Sigmoid colon (tissue), 3 donors: ENCODE results near the gene MAPRE2.

Experiments
- POLR2A ChIP-seq, 2 donors: fragments of 450-650 bp; IDR thresholded peaks; one replicate each; pipeline ENCODE4 v1.6.1; 2016; ENCODE audit warnings: antibody characterized with exemption in 2 of 2, mild to moderate bottlenecking in 2 of 2, moderate library complexity in 2 of 2
- TF ChIP-seq, protein P1 (sequence below), 4 experiments: fragments of 450-650 bp in 3 of 4; fragments of 200-600 bp in 1 of 4; IDR thresholded peaks; one replicate each; pipeline ENCODE4 v1.5.1; 2016 to 2019; ENCODE audit warnings: antibody characterized with exemption in 4 of 4, mild to moderate bottlenecking in 3 of 4, moderate library complexity in 2 of 4

DNA sequence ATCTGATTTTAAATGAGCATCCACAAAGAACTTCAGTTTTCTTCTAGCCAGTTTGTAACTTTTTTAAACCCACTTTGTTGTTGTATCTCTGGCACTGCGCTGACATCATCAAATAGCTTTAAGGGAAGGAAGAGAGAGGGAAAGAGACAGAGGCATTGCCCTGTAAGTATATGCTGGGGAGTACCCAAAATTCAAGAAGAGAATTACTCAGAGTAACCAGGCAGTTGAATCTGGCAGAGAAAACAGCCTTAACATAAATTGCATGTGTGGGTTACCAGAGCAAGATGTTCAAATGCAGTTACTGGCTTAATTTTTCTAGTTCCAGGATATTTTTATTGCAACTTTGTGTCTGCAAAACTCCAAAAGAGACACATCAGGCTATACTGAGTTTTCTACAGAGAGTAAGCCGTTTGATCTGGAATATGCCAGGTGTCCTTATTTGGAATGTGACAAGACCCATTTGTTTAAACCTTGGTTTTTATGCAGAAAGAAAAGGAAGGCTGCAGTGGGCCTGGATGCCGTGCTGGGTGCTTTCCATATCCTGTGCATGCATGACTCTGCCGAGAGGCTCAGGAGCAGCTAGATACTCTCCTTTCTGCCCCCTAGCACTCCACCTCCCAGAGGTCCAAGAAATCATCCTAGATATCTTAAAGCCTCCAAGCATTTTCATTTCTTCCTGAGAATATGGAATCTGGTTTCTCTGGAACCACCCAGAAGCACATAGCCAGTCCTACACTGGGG, 93.7 kb downstream of the MAPRE2 start:
- TF ChIP-seq POLR2A (IDR thresholded peaks at IDR 0.05): no peak
- TF ChIP-seq, protein P1, sequence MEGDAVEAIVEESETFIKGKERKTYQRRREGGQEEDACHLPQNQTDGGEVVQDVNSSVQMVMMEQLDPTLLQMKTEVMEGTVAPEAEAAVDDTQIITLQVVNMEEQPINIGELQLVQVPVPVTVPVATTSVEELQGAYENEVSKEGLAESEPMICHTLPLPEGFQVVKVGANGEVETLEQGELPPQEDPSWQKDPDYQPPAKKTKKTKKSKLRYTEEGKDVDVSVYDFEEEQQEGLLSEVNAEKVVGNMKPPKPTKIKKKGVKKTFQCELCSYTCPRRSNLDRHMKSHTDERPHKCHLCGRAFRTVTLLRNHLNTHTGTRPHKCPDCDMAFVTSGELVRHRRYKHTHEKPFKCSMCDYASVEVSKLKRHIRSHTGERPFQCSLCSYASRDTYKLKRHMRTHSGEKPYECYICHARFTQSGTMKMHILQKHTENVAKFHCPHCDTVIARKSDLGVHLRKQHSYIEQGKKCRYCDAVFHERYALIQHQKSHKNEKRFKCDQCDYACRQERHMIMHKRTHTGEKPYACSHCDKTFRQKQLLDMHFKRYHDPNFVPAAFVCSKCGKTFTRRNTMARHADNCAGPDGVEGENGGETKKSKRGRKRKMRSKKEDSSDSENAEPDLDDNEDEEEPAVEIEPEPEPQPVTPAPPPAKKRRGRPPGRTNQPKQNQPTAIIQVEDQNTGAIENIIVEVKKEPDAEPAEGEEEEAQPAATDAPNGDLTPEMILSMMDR (IDR thresholded peaks at IDR 0.05): no peak
